Measurements from ENCODE around the gene ANO4. TPM values are rescaled to one million over a fixed set of nuclear protein-coding genes. Genes with fewer than 3 reads are reported as not detected.

The ANO4 gene
- total RNA-seq, 3 donors from 2014 or later: 0.33 to 1.0 (median 0.80) TPM

DNA sequence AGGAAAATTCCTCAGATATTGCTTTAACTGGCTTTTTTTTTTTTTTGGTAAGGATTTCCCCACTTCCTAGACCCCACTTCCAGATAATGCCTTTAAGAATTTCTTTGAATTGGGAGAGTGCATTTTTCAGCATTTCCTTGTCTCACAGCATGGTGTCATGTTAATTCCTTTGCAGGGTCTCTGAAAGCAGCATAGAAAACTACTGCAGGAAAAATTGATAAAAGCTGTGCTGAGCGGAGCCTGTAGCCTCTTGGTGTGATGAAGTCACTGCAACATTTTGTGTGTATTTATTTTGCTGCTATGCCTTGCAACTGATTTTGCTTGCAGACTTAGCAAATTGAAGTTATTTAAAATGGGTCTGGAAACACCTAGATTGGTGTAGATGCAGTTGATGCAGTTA is 2.7 kb downstream of the ANO4 start:
- TF ChIP-seq POLR2AphosphoS5 (IDR thresholded peaks at IDR 0.05): no peak
- TF ChIP-seq, protein P1, sequence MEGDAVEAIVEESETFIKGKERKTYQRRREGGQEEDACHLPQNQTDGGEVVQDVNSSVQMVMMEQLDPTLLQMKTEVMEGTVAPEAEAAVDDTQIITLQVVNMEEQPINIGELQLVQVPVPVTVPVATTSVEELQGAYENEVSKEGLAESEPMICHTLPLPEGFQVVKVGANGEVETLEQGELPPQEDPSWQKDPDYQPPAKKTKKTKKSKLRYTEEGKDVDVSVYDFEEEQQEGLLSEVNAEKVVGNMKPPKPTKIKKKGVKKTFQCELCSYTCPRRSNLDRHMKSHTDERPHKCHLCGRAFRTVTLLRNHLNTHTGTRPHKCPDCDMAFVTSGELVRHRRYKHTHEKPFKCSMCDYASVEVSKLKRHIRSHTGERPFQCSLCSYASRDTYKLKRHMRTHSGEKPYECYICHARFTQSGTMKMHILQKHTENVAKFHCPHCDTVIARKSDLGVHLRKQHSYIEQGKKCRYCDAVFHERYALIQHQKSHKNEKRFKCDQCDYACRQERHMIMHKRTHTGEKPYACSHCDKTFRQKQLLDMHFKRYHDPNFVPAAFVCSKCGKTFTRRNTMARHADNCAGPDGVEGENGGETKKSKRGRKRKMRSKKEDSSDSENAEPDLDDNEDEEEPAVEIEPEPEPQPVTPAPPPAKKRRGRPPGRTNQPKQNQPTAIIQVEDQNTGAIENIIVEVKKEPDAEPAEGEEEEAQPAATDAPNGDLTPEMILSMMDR (IDR thresholded peaks at IDR 0.05): no peak
- TF ChIP-seq POLR2A (IDR thresholded peaks at IDR 0.05): no peak
- no peak overlapping the region for H3K27ac ChIP-seq
- no peaks in the 10 kb centered on the region for H3K9me3 ChIP-seq
- H3K27me3 ChIP-seq: no peaks in the 10 kb centered on the region
- no peak for DNase-seq (ENCODE audit: low spot score in 2 of 2)
- intact Hi-C loops (cut with DNase I; ENCODE audit: low total_unique reads): no loop called here
- no peaks in the 10 kb centered on the region for H3K4me1 ChIP-seq
- H3K4me3 ChIP-seq: no peak overlapping the region
- H3K36me3 ChIP-seq: no peaks in the 10 kb centered on the region

DNA sequence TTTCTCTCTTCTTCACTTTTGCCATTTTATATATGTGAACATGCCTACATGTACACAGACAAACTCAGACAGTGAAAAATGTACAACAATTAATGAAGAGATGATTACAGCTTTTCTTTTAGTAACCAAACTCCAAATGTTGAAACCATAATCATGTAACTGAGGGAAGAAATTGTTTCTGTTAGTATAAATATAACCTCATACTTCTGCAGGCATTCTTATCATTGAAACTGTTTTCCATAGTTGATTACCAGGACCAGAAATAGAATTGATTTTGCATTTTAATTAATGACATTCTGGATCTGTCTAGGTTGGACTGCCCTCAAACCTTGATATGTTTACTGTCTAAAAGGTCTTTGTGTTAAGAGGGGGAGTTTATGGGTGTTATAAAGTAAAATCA is 3.2 kb downstream of the ANO4 start:
- intact Hi-C loops (cut with DNase I; ENCODE audit: low total_unique reads): no loop called here
- Histone ChIP-seq H3K36me3 (no peaks in the 10 kb centered on the region), H3K4me3 (no peak overlapping the region), H3K4me1 (no peaks in the 10 kb centered on the region), H3K27ac (no peak overlapping the region), H3K27me3 (no peaks in the 10 kb centered on the region), H3K9me3 (no peaks in the 10 kb centered on the region)
- TF ChIP-seq POLR2AphosphoS5 (IDR thresholded peaks at IDR 0.05): no peak
- TF ChIP-seq, protein P1 (IDR thresholded peaks at IDR 0.05): no peak
- no peak for TF ChIP-seq POLR2A (IDR thresholded peaks at IDR 0.05)
- DNase-seq (ENCODE audit: low spot score in 2 of 2): no peak

DNA sequence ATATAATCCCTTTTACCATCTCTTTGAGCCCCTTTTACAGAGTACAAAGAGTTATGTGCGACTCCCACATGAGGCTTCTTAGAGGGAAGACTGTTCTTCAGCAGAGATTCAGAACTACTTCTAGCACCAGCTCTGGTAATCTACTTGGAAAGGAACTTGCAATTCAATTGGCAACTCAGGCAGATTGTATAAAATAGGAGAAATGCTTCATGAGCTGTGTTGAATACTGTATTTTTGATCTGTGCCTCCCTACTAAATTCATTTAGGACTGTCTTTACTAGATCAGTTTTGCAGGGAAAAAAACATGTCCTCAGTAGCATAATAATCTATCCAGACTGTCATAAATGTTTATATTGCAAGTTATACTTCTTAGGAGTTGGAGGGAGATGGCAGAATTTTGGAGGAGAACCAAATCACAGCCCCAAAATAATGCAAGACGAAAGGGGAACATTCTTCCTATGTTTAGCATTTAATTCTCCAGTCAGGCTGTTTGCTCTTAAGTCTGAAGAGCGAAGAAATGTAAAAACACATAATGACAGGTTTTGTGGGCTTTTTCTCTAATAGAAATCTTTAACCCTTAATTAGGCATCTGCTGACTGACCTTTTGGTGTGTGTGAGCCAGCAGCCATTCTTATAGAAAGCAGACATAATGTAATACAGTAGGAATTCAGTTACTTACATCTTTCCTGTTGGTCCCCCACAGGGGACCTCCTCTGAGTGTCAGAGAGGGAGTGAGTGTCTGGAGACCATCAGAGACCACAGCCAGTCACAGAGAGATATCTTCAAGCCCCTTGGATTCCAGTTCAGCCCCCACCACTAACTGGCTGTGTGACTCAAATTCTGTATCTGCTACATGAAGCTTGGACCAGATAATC is 3.9 kb downstream of the ANO4 start:
- intact Hi-C loops (cut with DNase I; ENCODE audit: low total_unique reads): no loop called here
- no peaks in the 10 kb centered on the region for H3K27me3 ChIP-seq

DNA sequence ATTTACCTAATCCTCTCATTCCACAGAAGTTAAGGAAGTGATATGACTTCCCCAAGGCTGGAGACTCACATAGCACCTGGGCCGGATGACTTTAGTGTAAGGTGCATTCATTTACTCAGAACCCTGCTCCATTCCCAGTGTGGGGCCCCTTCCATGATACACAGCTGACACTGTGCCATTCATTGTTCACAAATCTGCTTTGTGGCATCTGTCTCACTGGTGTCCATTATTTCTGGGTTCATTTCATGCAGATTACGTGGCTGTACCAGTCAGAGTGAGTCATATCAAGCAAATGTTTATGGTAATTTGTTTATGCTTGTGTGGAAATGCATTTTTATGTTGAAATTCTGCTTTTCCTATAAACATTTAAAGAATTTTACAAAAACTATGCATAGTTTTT is 5.2 kb downstream of the ANO4 start:
- no peak for TF ChIP-seq POLR2A (IDR thresholded peaks at IDR 0.05)
- H3K4me1 ChIP-seq: no peaks in the 10 kb centered on the region
- no peaks in the 10 kb centered on the region for H3K27me3 ChIP-seq
- H3K9me3 ChIP-seq: no peaks in the 10 kb centered on the region
- intact Hi-C loops (cut with DNase I; ENCODE audit: low total_unique reads): no loop called here
- no peak for DNase-seq (ENCODE audit: low spot score in 2 of 2)
- no peak overlapping the region for H3K4me3 ChIP-seq
- H3K36me3 ChIP-seq: no peaks in the 10 kb centered on the region
- H3K27ac ChIP-seq: no peak overlapping the region

More for the DNA sequence above, 3.9 kb downstream of the ANO4 start:
- H3K9me3 ChIP-seq: no peaks in the 10 kb centered on the region
- H3K4me3 ChIP-seq: no peak overlapping the region
- TF ChIP-seq POLR2AphosphoS5 (IDR thresholded peaks at IDR 0.05) (no peak), POLR2A (IDR thresholded peaks at IDR 0.05) (no peak)
- TF ChIP-seq, protein P1 (IDR thresholded peaks at IDR 0.05): no peak
- H3K4me1 ChIP-seq: no peaks in the 10 kb centered on the region
- H3K36me3 ChIP-seq: no peaks in the 10 kb centered on the region
- no peak for DNase-seq (ENCODE audit: low spot score in 2 of 2)
- H3K27ac ChIP-seq: no peak overlapping the region

DNA sequence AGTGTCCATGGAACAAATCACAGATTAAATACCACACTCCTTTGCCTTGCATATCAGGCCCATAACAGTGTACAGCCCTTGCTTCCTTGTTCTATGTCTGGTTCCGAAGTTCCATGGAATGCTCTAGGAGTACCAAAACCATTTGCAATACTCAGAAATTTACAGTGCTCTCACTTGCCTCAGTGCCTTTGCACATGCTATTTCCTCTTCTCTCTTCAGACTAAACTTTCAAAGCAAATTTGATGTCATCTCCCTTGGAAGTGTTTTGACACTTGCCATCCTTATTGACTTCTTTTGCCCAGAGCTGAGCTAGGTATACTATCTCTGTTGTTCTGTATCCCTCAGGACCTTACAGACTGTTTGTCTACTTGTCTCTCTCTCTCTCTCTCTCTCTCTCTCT is 6.1 kb downstream of the ANO4 start:
- Histone ChIP-seq H3K27ac (no peak overlapping the region), H3K9me3 (no peaks in the 10 kb centered on the region), H3K4me3 (no peak overlapping the region), H3K36me3 (no peaks in the 10 kb centered on the region), H3K4me1 (no peaks in the 10 kb centered on the region), H3K27me3 (no peaks in the 10 kb centered on the region)
- no peak for DNase-seq (ENCODE audit: low spot score in 2 of 2)
- TF ChIP-seq, protein P1 (IDR thresholded peaks at IDR 0.05): no peak
- no peak for TF ChIP-seq POLR2A (IDR thresholded peaks at IDR 0.05)
- no peak for TF ChIP-seq POLR2AphosphoS5 (IDR thresholded peaks at IDR 0.05)
- intact Hi-C loops (cut with DNase I; ENCODE audit: low total_unique reads): no loop called here
